Neural cell (in vitro differentiated cells): ENCODE results near the gene ANXA2. TPM values are rescaled to one million over a fixed set of nuclear protein-coding genes. Genes with fewer than 3 reads are reported as not detected.
A peak's percentile ranks its signal among the peaks of the same experiment; 100 is the strongest.

ENCODE experiments used
- H2AFZ ChIP-seq: fragments of 200-600, 300-800 bp; sonication (generic), shearing (Covaris generic); 2 replicates; pipeline ENCODE4 v1.6.0; 2014; ENCODE audit warnings: low read depth, mild to moderate bottlenecking, antibody characterized with exemption, low read length, moderate library complexity
- H3F3A ChIP-seq: fragments of 200-600 bp; shearing (Covaris generic); 2 replicates; pipeline ENCODE4 v1.6.1; 2016; ENCODE audit warnings: mild to moderate bottlenecking, moderate library complexity, mixed read lengths, antibody characterized with exemption, low read length; ENCODE audit not compliant: insufficient read depth, poor library complexity, severe bottlenecking
- H3K27ac ChIP-seq: fragments of 200-600, 300-800 bp; sonication (generic), shearing (Covaris generic); 2 replicates; pipeline ENCODE4 v1.5.1; 2014; ENCODE audit warnings: mild to moderate bottlenecking, low read length, moderate library complexity
- H3K27me3 ChIP-seq: fragments of 300-800, 200-600 bp; sonication (generic), shearing (Covaris generic); 2 replicates; pipeline ENCODE4 v1.6.0; 2014; ENCODE audit warnings: mild to moderate bottlenecking, low read depth, low read length, moderate library complexity; ENCODE audit not compliant: insufficient read depth
- H3K36me3 ChIP-seq: fragments of 300-800, 200-600 bp; sonication (generic), shearing (Covaris generic); 2 replicates; pipeline ENCODE4 v1.5.1; 2014; ENCODE audit warnings: mild to moderate bottlenecking, antibody characterized with exemption, low read length, moderate library complexity; ENCODE audit not compliant: insufficient read depth
- H3K4me2 ChIP-seq: fragments of 300-800, 200-600 bp; sonication (generic), shearing (Covaris generic); 2 replicates; pipeline ENCODE4 v1.6.0; 2014; ENCODE audit warnings: mild to moderate bottlenecking, low read length
- H3K4me3 ChIP-seq: fragments of 300-800, 200-600 bp; sonication (generic), shearing (Covaris generic); 2 replicates; pipeline ENCODE4 v1.5.1; 2014; ENCODE audit warnings: mild to moderate bottlenecking, low read length, moderate library complexity
- H3K79me2 ChIP-seq: fragments of 200-600 bp; shearing (Covaris generic); replicated peaks from 2 replicates; pipeline ENCODE4 v1.6.0; 2014; ENCODE audit warnings: mild to moderate bottlenecking, low read length, moderate library complexity; ENCODE audit not compliant: insufficient read depth
- H3K9ac ChIP-seq: fragments of 300-800, 200-600 bp; sonication (generic), shearing (Covaris generic); 2 replicates; pipeline ENCODE4 v1.6.1; 2016; ENCODE audit warnings: mild to moderate bottlenecking, low read length, mixed read lengths
- H3K9me2 ChIP-seq: fragments of 200-600 bp; shearing (Covaris generic); 2 replicates; pipeline ENCODE4 v1.6.1; 2016; ENCODE audit warnings: mild to moderate bottlenecking, low read length, mixed read lengths; ENCODE audit not compliant: insufficient read depth
- H3K9me3 ChIP-seq: fragments of 200-600, 300-800 bp; sonication (generic), shearing (Covaris generic); 2 replicates; pipeline ENCODE4 v1.6.1; 2016; ENCODE audit warnings: mild to moderate bottlenecking, mixed run types, low read length, moderate library complexity, mixed read lengths
- H4K20me1 ChIP-seq: fragments of 200-600 bp; shearing (Covaris generic); 2 replicates; pipeline ENCODE4 v1.6.1; 2016; ENCODE audit warnings: mild to moderate bottlenecking, mixed run types; ENCODE audit not compliant: insufficient read depth
- EP300 ChIP-seq: fragments of 450-650 bp; conservative IDR thresholded peaks from 2 replicates; pipeline ENCODE4 v1.6.1; 2014; ENCODE audit warnings: antibody characterized with exemption, mild to moderate bottlenecking, moderate library complexity; ENCODE audit not compliant: poor library complexity, severe bottlenecking
- EZH2 ChIP-seq: fragments of 200-600, 300-800 bp; shearing (Covaris generic), sonication (generic); IDR thresholded peaks from 2 replicates; pipeline ENCODE4 v1.6.1; 2014; ENCODE audit warnings: antibody characterized with exemption, low read length, borderline replicate concordance, mild to moderate bottlenecking; ENCODE audit not compliant: insufficient read depth, poor library complexity, severe bottlenecking
- MXI1 ChIP-seq: fragments of 450-650 bp; conservative IDR thresholded peaks from 2 replicates; pipeline ENCODE4 v1.6.1; 2014; ENCODE audit warnings: antibody characterized with exemption, mild to moderate bottlenecking; ENCODE audit not compliant: poor library complexity, severe bottlenecking
- POLR2AphosphoS5 ChIP-seq: IDR thresholded peaks from 2 replicates; pipeline ENCODE4 v1.6.1; 2012
- RAD21 ChIP-seq: fragments of 450-650 bp; conservative IDR thresholded peaks from 2 replicates; pipeline ENCODE4 v1.6.1; 2014; ENCODE audit warnings: antibody characterized with exemption, mild to moderate bottlenecking, moderate library complexity
- SMC3 ChIP-seq: fragments of 450-650 bp; conservative IDR thresholded peaks from 2 replicates; pipeline ENCODE4 v1.6.1; 2014; ENCODE audit warnings: antibody characterized with exemption, mild to moderate bottlenecking, moderate library complexity; ENCODE audit not compliant: poor library complexity
- TAF1 ChIP-seq: IDR thresholded peaks from 2 replicates; pipeline ENCODE4 v1.6.1; 2012; ENCODE audit warnings: low read depth
- polyA plus RNA-seq: library from polyadenylated mRNA; depleted of rRNA; stranded (reverse); fragments of >200 nt; gene quantifications from 2 replicates; pipeline ENCODE4 v1.2.3, GENCODE V29; 2014
- TF ChIP-seq, protein P1 (sequence below): fragments of 450-650 bp; IDR thresholded peaks from 2 replicates; pipeline ENCODE4 v1.5.1; 2014; ENCODE audit warnings: antibody characterized with exemption, mild to moderate bottlenecking, moderate library complexity; ENCODE audit not compliant: poor library complexity, severe bottlenecking
- TF ChIP-seq, protein P2 (sequence below): IDR thresholded peaks from 2 replicates; pipeline ENCODE4 v1.6.1; 2012; ENCODE audit warnings: borderline replicate concordance

Gene ANXA2
- polyA plus RNA-seq, 1 donor from 2014 or later: 6.2 TPM

DNA sequence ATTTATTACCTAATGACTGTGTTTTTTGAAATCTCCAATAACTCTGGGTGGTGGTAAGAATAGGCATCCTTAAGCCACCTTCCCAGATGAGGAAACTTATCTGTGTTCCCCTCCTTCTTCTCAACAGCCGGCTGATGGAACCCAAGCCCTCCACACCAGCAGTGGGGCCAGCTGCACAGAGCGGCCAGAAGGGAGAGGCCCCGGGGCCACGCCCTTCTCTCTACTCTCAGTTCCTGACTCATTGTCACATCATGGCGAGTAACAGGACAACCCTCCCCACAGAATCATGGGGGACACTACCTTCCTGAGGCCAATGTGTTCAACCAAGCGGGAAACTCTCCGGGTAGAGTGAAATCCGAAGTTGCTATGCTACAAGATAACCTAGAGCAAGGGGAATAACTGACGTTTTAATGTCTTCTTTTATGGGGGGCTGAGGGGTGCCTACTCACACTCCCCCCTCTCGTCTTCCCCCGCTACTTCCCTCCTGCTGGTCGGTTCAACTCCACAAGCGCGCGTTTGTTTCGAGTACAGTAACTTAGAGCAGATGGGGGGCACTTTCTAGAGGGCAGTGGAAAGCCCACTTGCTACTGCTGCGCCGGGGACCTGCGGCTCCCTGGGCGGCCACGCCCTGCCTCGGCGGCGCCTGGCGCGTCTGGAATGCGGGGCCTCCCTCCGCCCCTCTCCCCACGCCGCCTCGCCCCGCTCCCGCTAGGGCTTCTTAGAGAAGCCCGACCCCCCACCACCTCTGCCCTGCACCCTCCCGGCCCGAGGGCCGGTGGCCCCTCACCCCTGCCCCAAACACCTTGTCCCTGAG is 621 bp downstream of the ANXA2 start:
- no peaks in the 10 kb centered on the region for H3K36me3 ChIP-seq
- no peaks in the 10 kb centered on the region for H3K9me2 ChIP-seq
- peak overlapping the region; percentile 53 for H3K4me3 ChIP-seq
- no peak for TF ChIP-seq TAF1
- no peak for TF ChIP-seq RAD21
- no peak for TF ChIP-seq EZH2
- no peak for TF ChIP-seq POLR2AphosphoS5
- TF ChIP-seq EP300: no peak
- TF ChIP-seq, protein P1, sequence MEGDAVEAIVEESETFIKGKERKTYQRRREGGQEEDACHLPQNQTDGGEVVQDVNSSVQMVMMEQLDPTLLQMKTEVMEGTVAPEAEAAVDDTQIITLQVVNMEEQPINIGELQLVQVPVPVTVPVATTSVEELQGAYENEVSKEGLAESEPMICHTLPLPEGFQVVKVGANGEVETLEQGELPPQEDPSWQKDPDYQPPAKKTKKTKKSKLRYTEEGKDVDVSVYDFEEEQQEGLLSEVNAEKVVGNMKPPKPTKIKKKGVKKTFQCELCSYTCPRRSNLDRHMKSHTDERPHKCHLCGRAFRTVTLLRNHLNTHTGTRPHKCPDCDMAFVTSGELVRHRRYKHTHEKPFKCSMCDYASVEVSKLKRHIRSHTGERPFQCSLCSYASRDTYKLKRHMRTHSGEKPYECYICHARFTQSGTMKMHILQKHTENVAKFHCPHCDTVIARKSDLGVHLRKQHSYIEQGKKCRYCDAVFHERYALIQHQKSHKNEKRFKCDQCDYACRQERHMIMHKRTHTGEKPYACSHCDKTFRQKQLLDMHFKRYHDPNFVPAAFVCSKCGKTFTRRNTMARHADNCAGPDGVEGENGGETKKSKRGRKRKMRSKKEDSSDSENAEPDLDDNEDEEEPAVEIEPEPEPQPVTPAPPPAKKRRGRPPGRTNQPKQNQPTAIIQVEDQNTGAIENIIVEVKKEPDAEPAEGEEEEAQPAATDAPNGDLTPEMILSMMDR: no peak
- TF ChIP-seq, protein P2, sequence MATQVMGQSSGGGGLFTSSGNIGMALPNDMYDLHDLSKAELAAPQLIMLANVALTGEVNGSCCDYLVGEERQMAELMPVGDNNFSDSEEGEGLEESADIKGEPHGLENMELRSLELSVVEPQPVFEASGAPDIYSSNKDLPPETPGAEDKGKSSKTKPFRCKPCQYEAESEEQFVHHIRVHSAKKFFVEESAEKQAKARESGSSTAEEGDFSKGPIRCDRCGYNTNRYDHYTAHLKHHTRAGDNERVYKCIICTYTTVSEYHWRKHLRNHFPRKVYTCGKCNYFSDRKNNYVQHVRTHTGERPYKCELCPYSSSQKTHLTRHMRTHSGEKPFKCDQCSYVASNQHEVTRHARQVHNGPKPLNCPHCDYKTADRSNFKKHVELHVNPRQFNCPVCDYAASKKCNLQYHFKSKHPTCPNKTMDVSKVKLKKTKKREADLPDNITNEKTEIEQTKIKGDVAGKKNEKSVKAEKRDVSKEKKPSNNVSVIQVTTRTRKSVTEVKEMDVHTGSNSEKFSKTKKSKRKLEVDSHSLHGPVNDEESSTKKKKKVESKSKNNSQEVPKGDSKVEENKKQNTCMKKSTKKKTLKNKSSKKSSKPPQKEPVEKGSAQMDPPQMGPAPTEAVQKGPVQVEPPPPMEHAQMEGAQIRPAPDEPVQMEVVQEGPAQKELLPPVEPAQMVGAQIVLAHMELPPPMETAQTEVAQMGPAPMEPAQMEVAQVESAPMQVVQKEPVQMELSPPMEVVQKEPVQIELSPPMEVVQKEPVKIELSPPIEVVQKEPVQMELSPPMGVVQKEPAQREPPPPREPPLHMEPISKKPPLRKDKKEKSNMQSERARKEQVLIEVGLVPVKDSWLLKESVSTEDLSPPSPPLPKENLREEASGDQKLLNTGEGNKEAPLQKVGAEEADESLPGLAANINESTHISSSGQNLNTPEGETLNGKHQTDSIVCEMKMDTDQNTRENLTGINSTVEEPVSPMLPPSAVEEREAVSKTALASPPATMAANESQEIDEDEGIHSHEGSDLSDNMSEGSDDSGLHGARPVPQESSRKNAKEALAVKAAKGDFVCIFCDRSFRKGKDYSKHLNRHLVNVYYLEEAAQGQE: no peak
- TF ChIP-seq SMC3: no peak
- no peak for TF ChIP-seq MXI1
- no peaks in the 10 kb centered on the region for H3K9me3 ChIP-seq
- H3K27me3 ChIP-seq: peaks cover 31% of the 10 kb centered on the region
- H3K79me2 ChIP-seq: no peaks in the 10 kb centered on the region
- H3K4me2 ChIP-seq: no peak overlapping the region
- no peaks in the 10 kb centered on the region for H4K20me1 ChIP-seq
- H3K27ac ChIP-seq: no peak overlapping the region
- H3F3A ChIP-seq: no peaks in the 10 kb centered on the region
- H3K9ac ChIP-seq: no peak overlapping the region
- H2AFZ ChIP-seq: no peak overlapping the region

DNA sequence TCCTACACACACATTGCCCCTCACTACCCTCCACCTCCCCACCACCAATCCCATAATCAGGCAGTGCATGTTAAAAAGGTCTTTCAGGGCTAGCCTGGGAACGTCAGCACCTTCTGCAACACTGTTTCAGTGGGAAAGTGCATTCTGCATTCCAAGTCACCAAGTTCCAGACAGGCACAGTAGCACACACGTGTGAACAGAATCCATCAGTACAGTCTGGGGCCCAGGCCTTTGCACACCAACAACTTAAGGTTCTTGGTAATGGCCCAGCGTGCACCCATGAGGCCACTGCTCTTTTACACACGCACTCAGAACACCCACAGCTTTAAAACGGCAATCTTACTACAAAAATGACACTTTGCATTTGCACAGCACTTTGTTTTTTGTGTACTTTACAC is 1.2 kb downstream of the ANXA2 start:
- Histone ChIP-seq H3K9me3 (no peaks in the 10 kb centered on the region), H3K27ac (no peak overlapping the region), H3K36me3 (no peaks in the 10 kb centered on the region), H3K4me3 (no peak overlapping the region), H3K27me3 (peaks cover 31% of the 10 kb centered on the region), H3K4me2 (no peak overlapping the region), H3K79me2 (no peaks in the 10 kb centered on the region), H4K20me1 (no peaks in the 10 kb centered on the region), H3K9ac (no peak overlapping the region), H3F3A (no peaks in the 10 kb centered on the region), H2AFZ (no peak overlapping the region), H3K9me2 (no peaks in the 10 kb centered on the region)
- TF ChIP-seq TAF1 (no peak), MXI1 (no peak), EP300 (no peak), EZH2 (no peak), RAD21 (no peak), POLR2AphosphoS5 (no peak), SMC3 (no peak)
- TF ChIP-seq, protein P1: no peak
- TF ChIP-seq, protein P2: no peak
